Esophagus muscularis mucosa (tissue), 3 donors: ENCODE measurements around the gene OR5B12.

Experiments used
- CTCF ChIP-seq, 3 experiments: fragments of 200-600 bp in 2 of 3; fragments of 450-650 bp in 1 of 3; sonication (generic) in 2 of 3; IDR thresholded peaks; one replicate each; pipeline ENCODE4 v1.5.1; 2017 to 2019; ENCODE audit warnings: antibody characterized with exemption in 3 of 3, mild to moderate bottlenecking in 2 of 3, moderate library complexity in 1 of 3
- EP300 ChIP-seq: sonication (generic); formaldehyde crosslinking; IDR thresholded peaks from one replicate; pipeline ENCODE4 v1.6.1; 2017; ENCODE audit warnings: antibody characterized with exemption

- no peak for TF ChIP-seq CTCF (IDR thresholded peaks at IDR 0.05)
- no peak for TF ChIP-seq EP300
These were observed 4.3 kb upstream of the OR5B12 start for GRCh38 chr11:58446294-58446693.
